ENCODE measurements around the gene DBH.

The DBH gene

DNA sequence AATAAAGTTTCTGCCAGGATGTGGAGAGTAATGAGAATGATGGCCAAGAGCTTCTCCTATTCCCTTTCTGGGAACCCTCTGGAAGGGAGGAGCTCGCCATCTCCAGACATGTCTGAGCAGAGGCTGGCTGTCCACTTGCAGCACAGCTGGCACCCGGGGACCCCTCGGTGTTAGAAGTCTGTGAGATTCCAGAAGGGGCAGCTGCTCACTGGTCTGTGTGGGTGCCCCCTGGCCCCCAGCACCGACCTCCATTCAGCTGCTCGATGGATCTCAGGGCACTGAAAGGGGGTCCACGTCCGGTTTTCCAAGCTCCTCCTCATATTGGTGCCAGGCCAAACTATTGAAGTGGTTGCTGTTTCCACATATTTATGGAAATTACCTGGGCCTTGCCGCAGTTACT, 23.3 kb upstream of the DBH start:
- no peaks in the 10 kb centered on the region for H3K4me1 ChIP-seq (ENCODE audit: control insufficient read depth, low read length)
- no peaks in the 10 kb centered on the region for H3K9me3 ChIP-seq (ENCODE audit: control insufficient read depth, insufficient read depth, low read length)
- no peaks in the 10 kb centered on the region for H4K20me1 ChIP-seq (ENCODE audit: control insufficient read depth, insufficient read depth, low read depth, low read length)
- H3K36me3 ChIP-seq (ENCODE audit: control insufficient read depth, low read length) = no peaks in the 10 kb centered on the region
- TF ChIP-seq, protein P1, sequence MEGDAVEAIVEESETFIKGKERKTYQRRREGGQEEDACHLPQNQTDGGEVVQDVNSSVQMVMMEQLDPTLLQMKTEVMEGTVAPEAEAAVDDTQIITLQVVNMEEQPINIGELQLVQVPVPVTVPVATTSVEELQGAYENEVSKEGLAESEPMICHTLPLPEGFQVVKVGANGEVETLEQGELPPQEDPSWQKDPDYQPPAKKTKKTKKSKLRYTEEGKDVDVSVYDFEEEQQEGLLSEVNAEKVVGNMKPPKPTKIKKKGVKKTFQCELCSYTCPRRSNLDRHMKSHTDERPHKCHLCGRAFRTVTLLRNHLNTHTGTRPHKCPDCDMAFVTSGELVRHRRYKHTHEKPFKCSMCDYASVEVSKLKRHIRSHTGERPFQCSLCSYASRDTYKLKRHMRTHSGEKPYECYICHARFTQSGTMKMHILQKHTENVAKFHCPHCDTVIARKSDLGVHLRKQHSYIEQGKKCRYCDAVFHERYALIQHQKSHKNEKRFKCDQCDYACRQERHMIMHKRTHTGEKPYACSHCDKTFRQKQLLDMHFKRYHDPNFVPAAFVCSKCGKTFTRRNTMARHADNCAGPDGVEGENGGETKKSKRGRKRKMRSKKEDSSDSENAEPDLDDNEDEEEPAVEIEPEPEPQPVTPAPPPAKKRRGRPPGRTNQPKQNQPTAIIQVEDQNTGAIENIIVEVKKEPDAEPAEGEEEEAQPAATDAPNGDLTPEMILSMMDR (IDR thresholded peaks at IDR 0.05; ENCODE audit: low read depth, low read length, poor library complexity, severe bottlenecking) = no peak
- no peak for TF ChIP-seq EZH2phosphoT487 (IDR thresholded peaks at IDR 0.05; ENCODE audit: borderline replicate concordance, low read length)
- peaks cover 33% of the 10 kb centered on the region for H3K27me3 ChIP-seq (ENCODE audit: control insufficient read depth, low read length)
- H3F3A ChIP-seq (ENCODE audit: control insufficient read depth, insufficient read depth) = no peaks in the 10 kb centered on the region
- H3K4me2 ChIP-seq (ENCODE audit: low read length) = no peak overlapping the region
- H3K9me2 ChIP-seq (replicated peaks; ENCODE audit: control insufficient read depth, low read length) = no peaks in the 10 kb centered on the region
- H3K27ac ChIP-seq (ENCODE audit: low read depth, low read length) = no peak overlapping the region
- H3K79me2 ChIP-seq (ENCODE audit: control insufficient read depth, low read length) = no peaks in the 10 kb centered on the region
- H3K4me3 ChIP-seq (ENCODE audit: low read length) = no peak overlapping the region

DNA sequence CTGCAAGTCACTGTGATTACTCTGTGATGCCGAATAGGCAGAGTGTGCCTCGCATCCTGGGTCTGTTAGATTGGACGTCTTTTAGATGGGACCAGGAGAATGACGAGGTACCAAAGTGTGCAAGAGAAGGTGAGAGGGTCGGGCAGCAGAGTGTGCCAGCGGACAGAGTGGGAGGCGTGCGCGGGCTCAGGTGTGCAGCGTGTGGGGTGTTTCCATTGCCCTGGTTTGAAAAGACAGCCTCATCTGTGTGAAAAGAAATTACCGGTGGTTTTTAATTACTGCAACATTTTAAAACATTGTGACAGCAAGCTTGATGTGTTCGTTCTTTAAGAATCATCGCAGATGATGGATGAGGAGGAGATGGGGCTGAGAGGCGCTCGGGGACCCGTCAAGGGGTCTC, 22.7 kb upstream of the DBH start:
- H3K4me1 ChIP-seq (ENCODE audit: control insufficient read depth, low read length) = no peaks in the 10 kb centered on the region
- no peaks in the 10 kb centered on the region for H3K79me2 ChIP-seq (ENCODE audit: control insufficient read depth, low read length)
- no peak overlapping the region for H3K4me2 ChIP-seq (ENCODE audit: low read length)
- no peak overlapping the region for H3K27ac ChIP-seq (ENCODE audit: low read depth, low read length)
- H3K4me3 ChIP-seq (ENCODE audit: low read length) = no peak overlapping the region
- peaks cover 32% of the 10 kb centered on the region for H3K27me3 ChIP-seq (ENCODE audit: control insufficient read depth, low read length)
- H3K9me3 ChIP-seq (ENCODE audit: control insufficient read depth, insufficient read depth, low read length) = no peaks in the 10 kb centered on the region
- H3F3A ChIP-seq (ENCODE audit: control insufficient read depth, insufficient read depth) = no peaks in the 10 kb centered on the region
- no peak for TF ChIP-seq EZH2phosphoT487 (IDR thresholded peaks at IDR 0.05; ENCODE audit: borderline replicate concordance, low read length)
- TF ChIP-seq, protein P1 (IDR thresholded peaks at IDR 0.05; ENCODE audit: low read depth, low read length, poor library complexity, severe bottlenecking) = no peak
- H3K36me3 ChIP-seq (ENCODE audit: control insufficient read depth, low read length) = no peaks in the 10 kb centered on the region
- H3K9me2 ChIP-seq (replicated peaks; ENCODE audit: control insufficient read depth, low read length) = no peaks in the 10 kb centered on the region
- no peaks in the 10 kb centered on the region for H4K20me1 ChIP-seq (ENCODE audit: control insufficient read depth, insufficient read depth, low read depth, low read length)

DNA sequence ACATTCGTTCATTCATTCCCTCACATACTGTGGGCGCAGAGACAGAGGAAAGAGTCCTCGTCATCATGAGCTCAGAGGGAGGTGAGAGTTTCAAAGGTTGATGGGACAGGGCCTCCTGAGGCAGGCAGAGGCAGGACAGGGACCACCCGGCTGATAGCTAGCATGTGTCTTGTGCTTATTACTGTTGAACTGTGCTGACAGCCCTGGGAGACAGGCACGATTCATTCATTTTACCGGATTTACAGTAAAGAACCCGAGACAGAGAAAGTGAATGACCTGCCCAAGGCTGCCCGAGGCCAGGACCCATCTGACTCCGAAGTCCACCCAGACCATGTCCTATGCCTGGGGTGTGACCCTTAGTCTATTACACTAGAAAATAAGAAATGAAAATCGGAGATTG, 22.1 kb upstream of the DBH start:
- Histone ChIP-seq H3K27me3 (ENCODE audit: control insufficient read depth, low read length) (peaks cover 35% of the 10 kb centered on the region), H3K36me3 (ENCODE audit: control insufficient read depth, low read length) (no peaks in the 10 kb centered on the region)
- TF ChIP-seq EZH2phosphoT487 (IDR thresholded peaks at IDR 0.05; ENCODE audit: borderline replicate concordance, low read length) = no peak
- TF ChIP-seq, protein P1 (IDR thresholded peaks at IDR 0.05; ENCODE audit: low read depth, low read length, poor library complexity, severe bottlenecking) = no peak

DNA sequence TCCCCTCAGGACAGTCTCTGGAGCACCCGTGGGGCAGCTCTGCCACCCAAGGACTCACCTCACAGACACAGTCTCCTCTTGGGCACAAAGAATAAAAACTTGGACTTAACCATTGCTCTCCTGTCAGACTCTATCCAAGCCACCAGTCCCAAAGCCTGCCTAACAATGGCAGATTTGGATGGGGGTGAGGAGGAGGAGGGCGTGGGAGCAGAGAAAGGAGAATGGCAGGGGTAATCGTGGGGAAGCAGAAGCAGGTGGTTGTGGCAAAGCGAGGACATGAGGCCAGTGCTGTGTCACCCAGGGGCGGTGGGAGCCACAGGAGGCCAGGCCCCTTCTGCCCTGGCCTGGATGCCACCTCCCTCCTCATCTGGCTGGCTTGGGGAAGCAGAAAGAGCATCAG, 21.5 kb upstream of the DBH start:
- H3K4me2 ChIP-seq (ENCODE audit: low read length) = no peak overlapping the region
- H3K27me3 ChIP-seq (ENCODE audit: control insufficient read depth, low read length) = peaks cover 36% of the 10 kb centered on the region
- no peaks in the 10 kb centered on the region for H3K9me2 ChIP-seq (replicated peaks; ENCODE audit: control insufficient read depth, low read length)
- no peak for TF ChIP-seq EZH2phosphoT487 (IDR thresholded peaks at IDR 0.05; ENCODE audit: borderline replicate concordance, low read length)
- TF ChIP-seq, protein P1 (IDR thresholded peaks at IDR 0.05; ENCODE audit: low read depth, low read length, poor library complexity, severe bottlenecking) = no peak
- H3K4me3 ChIP-seq (ENCODE audit: low read length) = no peak overlapping the region
- H3K9me3 ChIP-seq (ENCODE audit: control insufficient read depth, insufficient read depth, low read length) = no peaks in the 10 kb centered on the region
- no peaks in the 10 kb centered on the region for H3F3A ChIP-seq (ENCODE audit: control insufficient read depth, insufficient read depth)
- no peak overlapping the region for H3K27ac ChIP-seq (ENCODE audit: low read depth, low read length)
- H3K79me2 ChIP-seq (ENCODE audit: control insufficient read depth, low read length) = no peaks in the 10 kb centered on the region
- no peaks in the 10 kb centered on the region for H3K36me3 ChIP-seq (ENCODE audit: control insufficient read depth, low read length)
- peaks cover 2% of the 10 kb centered on the region for H3K4me1 ChIP-seq (ENCODE audit: control insufficient read depth, low read length)
- no peaks in the 10 kb centered on the region for H4K20me1 ChIP-seq (ENCODE audit: control insufficient read depth, insufficient read depth, low read depth, low read length)

More for the DNA sequence above, 22.1 kb upstream of the DBH start:
- Histone ChIP-seq H3K4me3 (ENCODE audit: low read length) (no peak overlapping the region), H4K20me1 (ENCODE audit: control insufficient read depth, insufficient read depth, low read depth, low read length) (no peaks in the 10 kb centered on the region), H3K4me2 (ENCODE audit: low read length) (no peak overlapping the region), H3K4me1 (ENCODE audit: control insufficient read depth, low read length) (no peaks in the 10 kb centered on the region), H3K9me3 (ENCODE audit: control insufficient read depth, insufficient read depth, low read length) (no peaks in the 10 kb centered on the region), H3K27ac (ENCODE audit: low read depth, low read length) (no peak overlapping the region), H3K9me2 (replicated peaks; ENCODE audit: control insufficient read depth, low read length) (no peaks in the 10 kb centered on the region), H3F3A (ENCODE audit: control insufficient read depth, insufficient read depth) (no peaks in the 10 kb centered on the region), H3K79me2 (ENCODE audit: control insufficient read depth, low read length) (no peaks in the 10 kb centered on the region)
